HepG2 (cell line): ENCODE measurements around the gene GGACT. TPM values are rescaled to one million over a fixed set of nuclear protein-coding genes. Genes with fewer than 3 reads are reported as not detected.

ENCODE experiments used
- EHMT2 ChIP-seq: fragments of 200-600 bp; sonication (generic); IDR thresholded peaks from 2 replicates; pipeline ENCODE4 v1.7.0; 2017; ENCODE audit warnings: antibody characterized with exemption, low read depth, low read length, borderline replicate concordance
- SMAD3 ChIP-seq: sonication (generic); formaldehyde crosslinking; IDR thresholded peaks from 2 replicates; pipeline ENCODE4 v1.4.0; 2020; ENCODE audit warnings: missing genetic modification reagents
- TCF7L2 ChIP-seq: IDR thresholded peaks from 2 replicates; pipeline ENCODE4 v1.6.1; 2011; ENCODE audit warnings: mild to moderate bottlenecking, low read depth, low read length, moderate library complexity
- ZFP37 ChIP-seq: sonication (generic); formaldehyde crosslinking; IDR thresholded peaks from 2 replicates; pipeline ENCODE4 v1.4.0; 2020; ENCODE audit warnings: missing genetic modification reagents, borderline replicate concordance
- ZFP90 ChIP-seq: sonication (generic); formaldehyde crosslinking; IDR thresholded peaks from 2 replicates; pipeline ENCODE4 v1.8.0; 2022; ENCODE audit warnings: missing genetic modification reagents, mild to moderate bottlenecking, inconsistent platforms, borderline replicate concordance
- ZNF274 ChIP-seq: sonication (generic); formaldehyde crosslinking; IDR thresholded peaks from 2 replicates; pipeline ENCODE4 v1.5.1; 2020; ENCODE audit warnings: mild to moderate bottlenecking, missing genetic modification reagents
- ZNF530 ChIP-seq: sonication (generic); formaldehyde crosslinking; IDR thresholded peaks from 2 replicates; pipeline ENCODE4 v1.5.0; 2020; ENCODE audit warnings: low read depth, mild to moderate bottlenecking, missing genetic modification reagents
- polyA plus RNA-seq, 8 experiments: library from polyadenylated mRNA; depleted of rRNA in 3 of 8; stranded (reverse) in 7 of 8; unstranded in 1 of 8; fragments of >200 nt; fragmentation: Illumina TruSeq in 4 of 8; extraction: Trizol in 4 of 8; gene quantifications; 2 replicates each; pipeline versions ENCODE4 v1.2.1 to v1.2.3, GENCODE V29; 2011 to 2016; ENCODE audit warnings: low read depth in 4 of 8, missing spikeins in 1 of 8, mixed read lengths in 1 of 8; ENCODE audit not compliant: insufficient read depth in 1 of 8
- total RNA-seq, 5 experiments: library from RNA; depleted of rRNA; stranded (reverse); fragments of >200 nt; fragmentation: Illumina TruSeq; extraction: Trizol; gene quantifications; 2 replicates each; pipeline ENCODE4 v1.2.3, GENCODE V29; 2016; ENCODE audit warnings: low read depth in 1 of 5
- TF ChIP-seq, protein P1 (sequence below), 2 experiments: sonication (generic) in 1 of 2; formaldehyde crosslinking in 1 of 2; IDR thresholded peaks; 2 replicates each; pipeline versions ENCODE4 v1.6.1 to v1.9.0; 2014 to 2022; ENCODE audit warnings: antibody characterized with exemption in 1 of 2, borderline replicate concordance in 1 of 2, inconsistent platforms in 1 of 2, low read depth in 1 of 2, missing genetic modification reagents in 1 of 2

Gene GGACT
- total and polyA plus RNA-seq, 2 of the 13 experiments (the other 11 are each of a cell fraction or from before 2014, with no cell fraction given), result 1.7 to 1.9 TPM

DNA sequence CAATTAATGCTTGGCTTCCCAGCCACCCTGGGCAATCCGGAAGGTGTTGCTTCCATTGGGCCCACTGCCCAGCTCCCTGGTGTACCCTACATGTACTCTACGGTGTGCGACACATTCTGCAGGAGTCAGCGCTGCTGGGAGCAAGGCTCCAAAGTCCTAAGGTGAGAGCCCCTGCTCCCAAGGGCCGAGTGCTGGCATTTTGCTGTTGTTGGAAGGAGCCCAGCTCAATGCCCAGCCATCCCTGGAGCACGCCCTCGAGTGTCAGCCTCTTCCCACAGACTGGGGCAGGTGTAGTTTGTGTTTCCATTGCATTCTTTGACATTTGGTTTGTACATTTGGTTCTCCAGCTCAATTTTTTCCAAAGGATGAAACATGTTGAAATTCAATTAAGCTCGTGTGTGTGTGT, 64.6 kb downstream of the GGACT start (continued):
- TF ChIP-seq, protein P1, sequence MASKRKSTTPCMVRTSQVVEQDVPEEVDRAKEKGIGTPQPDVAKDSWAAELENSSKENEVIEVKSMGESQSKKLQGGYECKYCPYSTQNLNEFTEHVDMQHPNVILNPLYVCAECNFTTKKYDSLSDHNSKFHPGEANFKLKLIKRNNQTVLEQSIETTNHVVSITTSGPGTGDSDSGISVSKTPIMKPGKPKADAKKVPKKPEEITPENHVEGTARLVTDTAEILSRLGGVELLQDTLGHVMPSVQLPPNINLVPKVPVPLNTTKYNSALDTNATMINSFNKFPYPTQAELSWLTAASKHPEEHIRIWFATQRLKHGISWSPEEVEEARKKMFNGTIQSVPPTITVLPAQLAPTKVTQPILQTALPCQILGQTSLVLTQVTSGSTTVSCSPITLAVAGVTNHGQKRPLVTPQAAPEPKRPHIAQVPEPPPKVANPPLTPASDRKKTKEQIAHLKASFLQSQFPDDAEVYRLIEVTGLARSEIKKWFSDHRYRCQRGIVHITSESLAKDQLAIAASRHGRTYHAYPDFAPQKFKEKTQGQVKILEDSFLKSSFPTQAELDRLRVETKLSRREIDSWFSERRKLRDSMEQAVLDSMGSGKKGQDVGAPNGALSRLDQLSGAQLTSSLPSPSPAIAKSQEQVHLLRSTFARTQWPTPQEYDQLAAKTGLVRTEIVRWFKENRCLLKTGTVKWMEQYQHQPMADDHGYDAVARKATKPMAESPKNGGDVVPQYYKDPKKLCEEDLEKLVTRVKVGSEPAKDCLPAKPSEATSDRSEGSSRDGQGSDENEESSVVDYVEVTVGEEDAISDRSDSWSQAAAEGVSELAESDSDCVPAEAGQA (IDR thresholded peaks at IDR 0.05; ENCODE audit: low read depth), result no peak
- TF ChIP-seq, protein P1 (CRISPR knock-in tag; IDR thresholded peaks at IDR 0.05; ENCODE audit: borderline replicate concordance), result no peak
- TF ChIP-seq TCF7L2, result no peak
- TF ChIP-seq ZFP37 (CRISPR knock-in tag), result no peak
- no peak for TF ChIP-seq ZNF274 (CRISPR knock-in tag)
- no peak for TF ChIP-seq ZFP90 (CRISPR knock-in tag)
- TF ChIP-seq SMAD3 (CRISPR knock-in tag), result no peak
- no peak for TF ChIP-seq EHMT2
- TF ChIP-seq ZNF530 (CRISPR knock-in tag), result no peak
